ENCODE data around the gene ATF2. TPM values are rescaled to one million over a fixed set of nuclear protein-coding genes. Genes with fewer than 3 reads are reported as not detected.
"Not testable (repeated sequence)": the region's sequence is repeated elsewhere in the genome, so short reads cannot be mapped to it uniquely, and the experiment has no call there.

The ATF2 gene
- total and polyA plus RNA-seq, 2 of the 4 experiments (the other 2 are of a cell fraction) = 23.2 to 60.0 TPM

DNA sequence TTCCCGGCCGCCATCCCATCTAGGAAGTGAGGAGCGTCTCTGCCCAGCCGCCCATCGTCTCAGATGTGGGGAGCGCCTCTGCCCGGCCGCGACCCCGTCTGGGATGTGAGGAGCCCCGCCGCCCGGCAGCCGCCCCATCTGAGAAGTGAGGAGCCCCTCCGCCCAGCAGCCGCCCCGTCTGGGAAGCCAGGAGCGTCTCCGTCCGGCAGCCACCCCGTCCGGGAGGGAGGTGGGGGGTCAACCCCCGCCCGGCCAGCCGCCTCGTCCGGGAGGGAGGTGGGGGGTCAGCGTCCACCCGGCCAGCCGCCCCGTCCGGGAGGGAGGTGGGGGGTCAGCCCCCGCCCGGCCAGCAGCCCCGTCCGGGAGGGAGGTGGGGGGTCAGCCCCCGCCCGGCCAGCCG, 59.9 kb downstream of the ATF2 start:
- H3K18ac ChIP-seq (ENCODE audit: low read depth, low read length); H3K36me3 ChIP-seq (ENCODE audit: control insufficient read depth, insufficient read depth, low read length); in situ Hi-C loops (cut with MboI; ENCODE audit: low sequenced_read_pairs); H3K23ac ChIP-seq (ENCODE audit: low read depth, low read length); H3K79me1 ChIP-seq (ENCODE audit: low read depth in 1 of 2, low read length in 2 of 2); H4K91ac ChIP-seq (ENCODE audit: insufficient read depth, low read depth, low read length); H4K8ac ChIP-seq (ENCODE audit: low read depth in 2 of 2, low read length in 2 of 2); dilution Hi-C loops (cut with HindIII; ENCODE audit: low sequenced_read_pairs, unreplicated experiment); H3K27me3 ChIP-seq (ENCODE audit: control insufficient read depth, insufficient read depth, low read length); DNase-seq; H3K4me3 ChIP-seq (ENCODE audit: insufficient read depth, low read depth, low read length); H3K4me1 ChIP-seq (ENCODE audit: control insufficient read depth, insufficient read depth, low read length); H3K56ac ChIP-seq (ENCODE audit: extremely low read depth, insufficient read depth, low read length); intact Hi-C loops (cut with micrococcal nuclease); H4K5ac ChIP-seq (ENCODE audit: low read depth, low read length); H2BK120ac ChIP-seq (ENCODE audit: low read depth, low read length); POLR2A ChIA-PET (ENCODE audit: unreplicated experiment); ATAC-seq (ENCODE audit: low read depth); BruUV-seq (replicated peaks); H3K9ac ChIP-seq (ENCODE audit: low read depth, low read length); H2AK9ac ChIP-seq (replicated peaks; ENCODE audit: low read depth, low read length, poor library complexity); H2AK5ac ChIP-seq (ENCODE audit: low read depth, low read length); H2BK5ac ChIP-seq (ENCODE audit: low read depth, low read length, poor library complexity, severe bottlenecking); H3K27ac ChIP-seq (ENCODE audit: insufficient read depth, low read length); H4K20me1 ChIP-seq (ENCODE audit: insufficient read depth, low read length); H3K4me2 ChIP-seq (ENCODE audit: low read depth, low read length); H3K9me1 ChIP-seq (ENCODE audit: insufficient read depth, low read length); H3K14ac ChIP-seq (replicated peaks; ENCODE audit: low read depth, low read length); H3K4ac ChIP-seq (ENCODE audit: low read depth, low read length); H3K9me3 ChIP-seq (ENCODE audit: control insufficient read depth, insufficient read depth, low read length); H2BK15ac ChIP-seq (ENCODE audit: low read depth, low read length); H2AFZ ChIP-seq (replicated peaks; ENCODE audit: low read length, poor library complexity); H2BK20ac ChIP-seq (ENCODE audit: low read depth, low read length): not testable (repeated sequence)
- WGBS, 2 experiments (ENCODE audit: extremely low coverage in 2 of 2, insufficient read length in 1 of 2) = 100% methylated on average over 5 of the region's 39 CpGs; no CpG with 5 or more reads in 1 of the 2 experiments
- CTCF ChIA-PET = interaction anchor here (1.5 kb wide), 1 partner anchor 143 kb away, joined by 3 read pairs; no protein-coding TSS in a partner anchor

Measured in IMR-90 (cell line).